DND-41 (cell line): ENCODE data around the gene GRIK4.

Source experiments
- EZH2 ChIP-seq: IDR thresholded peaks from 3 replicates; pipeline ENCODE4 v1.6.1; 2012; ENCODE audit warnings: borderline replicate concordance, low read depth, mild to moderate bottlenecking, moderate library complexity, low read length, inconsistent platforms; ENCODE audit not compliant: severe bottlenecking
- TF ChIP-seq, protein P1 (sequence below): IDR thresholded peaks from 2 replicates; pipeline ENCODE4 v1.5.1; 2012; ENCODE audit warnings: borderline replicate concordance, low read length, moderate library complexity, mild to moderate bottlenecking; ENCODE audit not compliant: poor library complexity, severe bottlenecking; ENCODE audit errors: extremely low read depth

DNA sequence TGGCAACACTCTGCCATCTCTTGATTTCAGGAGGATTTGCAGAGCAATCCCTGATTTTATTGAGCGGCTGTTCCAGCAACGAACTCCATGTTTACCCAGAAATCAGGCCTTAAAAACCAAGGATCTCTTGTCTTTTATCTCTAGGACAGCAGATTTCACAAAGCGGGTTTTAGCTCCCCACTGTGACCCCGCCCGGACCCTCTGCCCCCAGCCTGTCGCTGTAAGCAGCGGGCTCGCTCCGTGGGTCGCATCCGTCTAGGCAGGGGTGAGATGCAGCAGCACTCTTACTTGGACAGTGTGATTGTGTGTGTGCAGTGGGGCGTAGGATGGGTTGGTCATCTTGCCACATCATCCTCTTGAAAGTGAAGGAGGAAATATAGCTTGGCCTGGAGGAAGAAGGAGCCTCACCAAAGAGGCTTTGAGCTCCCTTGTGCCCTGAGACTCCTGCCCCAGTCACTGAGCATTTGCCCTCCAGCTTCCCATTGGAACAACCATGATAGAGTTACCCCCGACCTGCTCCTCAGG lies 323.2 kb downstream of the GRIK4 start:
- TF ChIP-seq, protein P1, sequence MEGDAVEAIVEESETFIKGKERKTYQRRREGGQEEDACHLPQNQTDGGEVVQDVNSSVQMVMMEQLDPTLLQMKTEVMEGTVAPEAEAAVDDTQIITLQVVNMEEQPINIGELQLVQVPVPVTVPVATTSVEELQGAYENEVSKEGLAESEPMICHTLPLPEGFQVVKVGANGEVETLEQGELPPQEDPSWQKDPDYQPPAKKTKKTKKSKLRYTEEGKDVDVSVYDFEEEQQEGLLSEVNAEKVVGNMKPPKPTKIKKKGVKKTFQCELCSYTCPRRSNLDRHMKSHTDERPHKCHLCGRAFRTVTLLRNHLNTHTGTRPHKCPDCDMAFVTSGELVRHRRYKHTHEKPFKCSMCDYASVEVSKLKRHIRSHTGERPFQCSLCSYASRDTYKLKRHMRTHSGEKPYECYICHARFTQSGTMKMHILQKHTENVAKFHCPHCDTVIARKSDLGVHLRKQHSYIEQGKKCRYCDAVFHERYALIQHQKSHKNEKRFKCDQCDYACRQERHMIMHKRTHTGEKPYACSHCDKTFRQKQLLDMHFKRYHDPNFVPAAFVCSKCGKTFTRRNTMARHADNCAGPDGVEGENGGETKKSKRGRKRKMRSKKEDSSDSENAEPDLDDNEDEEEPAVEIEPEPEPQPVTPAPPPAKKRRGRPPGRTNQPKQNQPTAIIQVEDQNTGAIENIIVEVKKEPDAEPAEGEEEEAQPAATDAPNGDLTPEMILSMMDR: no peak
- no peak for TF ChIP-seq EZH2
